Measurements from ENCODE around the gene MEIS2. TPM values are rescaled to one million over a fixed set of nuclear protein-coding genes. Genes with fewer than 3 reads are reported as not detected.

MEIS2 gene
- total and polyA plus RNA-seq, 2 donors (not counting 3 experiments of a cell fraction or from before 2014, with no cell fraction given): 22.5 to 26.2 TPM

GRCh38 chr15:37061996-37062395 is 38.4 kb downstream of the MEIS2 start:
- no peaks in the 10 kb centered on the region for H3K36me3 ChIP-seq (ENCODE audit: control insufficient read depth in 2 of 2, extremely low read depth in 1 of 2, insufficient read depth in 2 of 2, low read length in 2 of 2)
- DNase-seq (ENCODE audit: low read depth, low spot score) (no peak), FAIRE-seq (no peak)
- H3K79me2 ChIP-seq (ENCODE audit: control insufficient read depth, insufficient read depth, low read length): no peaks in the 10 kb centered on the region
- dilution Hi-C loops (cut with MboI; ENCODE audit: extremely low pct_ligation_motif_present, low sequenced_read_pairs) (no loop called here), intact Hi-C loops (cut with micrococcal nuclease) (no loop called here)
- TF ChIP-seq MYC (IDR thresholded peaks at IDR 0.05; ENCODE audit: low read depth, low read length) (no peak), EZH2 (IDR thresholded peaks at IDR 0.05; ENCODE audit: borderline replicate concordance, low read depth, low read length, severe bottlenecking) (no peak), CTCF (IDR thresholded peaks at IDR 0.05; ENCODE audit: extremely low read depth in 1 of 2, insufficient read depth in 1 of 2, low read depth in 1 of 2, low read length in 2 of 2) (no peak), MAX (IDR thresholded peaks at IDR 0.05; ENCODE audit: insufficient read depth, insufficient read length) (no peak), FOS (IDR thresholded peaks at IDR 0.05; ENCODE audit: borderline replicate concordance, insufficient read depth, low read length) (no peak), POLR2A (IDR thresholded peaks at IDR 0.05; ENCODE audit: low read depth, low read length) (no peak), GATA2 (IDR thresholded peaks at IDR 0.05; ENCODE audit: insufficient read depth, insufficient read length, low read depth, low read length) (no peak), POLR2AphosphoS5 (IDR thresholded peaks at IDR 0.05; ENCODE audit: insufficient read depth, low read depth, low read length) (no peak), JUN (IDR thresholded peaks at IDR 0.05; ENCODE audit: borderline replicate concordance, insufficient read depth, insufficient read length, low read depth) (no peak)
- H3K4me2 ChIP-seq (ENCODE audit: insufficient read depth, low read length): no peak overlapping the region
- ChIA-PET CTCF (interaction anchor here (1.1 kb wide), 1 partner anchor 15 kb away, joined by 3 read pairs; no protein-coding TSS in a partner anchor), POLR2A (interaction anchor here (0.6 kb wide), 1 partner anchor 39 kb away, joined by 5 read pairs; no protein-coding TSS in a partner anchor)
- no peak overlapping the region for H3K27ac ChIP-seq (ENCODE audit: insufficient read depth, low read depth, low read length)
- H3K9me3 ChIP-seq (replicated peaks; ENCODE audit: control insufficient read depth, insufficient read depth, low read length): no peaks in the 10 kb centered on the region
- H3K9me1 ChIP-seq (replicated peaks; ENCODE audit: control insufficient read depth, extremely low read depth, insufficient read depth, low read length): no peaks in the 10 kb centered on the region
- H3K27me3 ChIP-seq (ENCODE audit: control insufficient read depth in 2 of 2, insufficient read depth in 2 of 2, low read length in 2 of 2): no peaks in the 10 kb centered on the region
- peaks cover 17% of the 10 kb centered on the region for H3K4me1 ChIP-seq (ENCODE audit: control insufficient read depth, extremely low read depth, insufficient read depth, low read length)
- no peak overlapping the region for H3K4me3 ChIP-seq (replicated peaks in 1 of 3; ENCODE audit: insufficient read depth in 1 of 3, low read depth in 1 of 3, low read length in 3 of 3)
- BruUV-seq (replicated peaks): no TSS peak
- no peaks in the 10 kb centered on the region for H4K20me1 ChIP-seq (replicated peaks; ENCODE audit: control insufficient read depth, extremely low read depth, insufficient read depth, low read length)
- no peak overlapping the region for H2AFZ ChIP-seq (ENCODE audit: low read depth, low read length)
- no peak overlapping the region for H3K9ac ChIP-seq (replicated peaks; ENCODE audit: extremely low read depth, insufficient read depth, low read length)
